ENCODE results near the gene PDS5A. TPM values are rescaled to one million over a fixed set of nuclear protein-coding genes. Genes with fewer than 3 reads are reported as not detected.

PDS5A gene
- total RNA-seq, 1 experiment from 2014 or later, result 98.3 TPM

GRCh38 chr4:39877971-39878370 lies 99.7 kb downstream of the PDS5A start:
- DNase-seq (ENCODE audit: low read depth, low spot score), result no peak
- H3K27me3 ChIP-seq (ENCODE audit: insufficient read depth, low read length), result no peaks in the 10 kb centered on the region
- ChIA-PET CTCF (no interaction called here), RAD21 (ENCODE audit: low non-redundant PET in 1 of 2, low total read pairs in 2 of 2, uncharacterized antibody in 2 of 2, unreplicated experiment in 2 of 2) (no interaction called here), POLR2A (no interaction called here)
- H3K9me3 ChIP-seq (ENCODE audit: control insufficient read depth in 1 of 2, insufficient read depth in 1 of 2, low read depth in 1 of 2, low read length in 2 of 2), result no peaks in the 10 kb centered on the region
- no peak overlapping the region for H3K27ac ChIP-seq (ENCODE audit: low read depth, low read length)
- H3K79me2 ChIP-seq (ENCODE audit: insufficient read depth, low read length), result peaks cover 11% of the 10 kb centered on the region; the same call in 1 of the 2 replicates
- no TSS peak for BruUV-seq (replicated peaks)
- H4K20me1 ChIP-seq (ENCODE audit: insufficient read depth), result peaks cover 6% of the 10 kb centered on the region; the same call in 1 of the 2 replicates
- H3K4me2 ChIP-seq (ENCODE audit: low read length), result no peak overlapping the region
- no peaks in the 10 kb centered on the region for H3K9me2 ChIP-seq (ENCODE audit: insufficient read depth)
- no peak for ATAC-seq
- TF ChIP-seq ELF1 (IDR thresholded peaks at IDR 0.05; ENCODE audit: borderline replicate concordance, low read depth), result no peak
- no peak for TF ChIP-seq SIN3A (IDR thresholded peaks at IDR 0.05; ENCODE audit: low read depth)
- TF ChIP-seq EGR1 (IDR thresholded peaks at IDR 0.05; ENCODE audit: low read depth), result no peak
- no peak for TF ChIP-seq JUND (IDR thresholded peaks at IDR 0.05)
- no peaks in the 10 kb centered on the region for H3K4me1 ChIP-seq (ENCODE audit: control insufficient read depth in 1 of 2, insufficient read depth in 2 of 2, low read length in 2 of 2)
- intact Hi-C loops (cut with micrococcal nuclease), result no loop called here
- peaks cover 31 to 41% of the 10 kb centered on the region in 2 experiments; a peak in 3 of 4 replicates for H3K36me3 ChIP-seq (ENCODE audit: control insufficient read depth in 1 of 2, insufficient read depth in 2 of 2, low read length in 2 of 2)
- no peak overlapping the region for H3K9ac ChIP-seq (ENCODE audit: low read length)
- H2AFZ ChIP-seq (ENCODE audit: low read depth, low read length, poor library complexity, severe bottlenecking), result no peak overlapping the region
- H3K4me3 ChIP-seq (replicated peaks in 1 of 2; ENCODE audit: low read depth in 1 of 2, low read length in 2 of 2), result no peak overlapping the region

DNA sequence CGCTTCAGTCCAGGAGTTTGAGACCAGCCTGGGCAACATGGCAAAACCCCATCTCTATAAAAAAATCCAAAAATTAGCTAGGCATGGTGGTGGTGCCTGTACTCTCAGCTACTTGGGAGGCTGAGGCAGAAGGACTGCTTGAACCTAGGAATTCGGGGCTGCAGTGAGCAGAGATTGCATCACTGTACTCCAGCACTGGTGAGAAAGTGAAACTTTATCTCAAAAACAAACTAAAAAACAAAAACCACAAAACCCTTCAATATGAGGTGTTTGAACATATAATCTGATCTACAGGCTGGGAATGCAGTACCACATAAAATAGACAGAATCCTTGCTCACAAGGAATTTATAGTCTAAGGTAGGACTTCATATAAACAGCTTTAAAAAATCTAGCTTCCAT lies 103.9 kb downstream of the PDS5A start:
- intact Hi-C loops (cut with micrococcal nuclease), result no loop called here
- POLR2A ChIA-PET, result no interaction called here
- CTCF ChIA-PET, result no interaction called here

More for the DNA sequence above, 103.9 kb downstream of the PDS5A start:
- no peak overlapping the region for H3K4me3 ChIP-seq (replicated peaks in 1 of 2; ENCODE audit: low read depth in 1 of 2, low read length in 2 of 2)
- no peak for DNase-seq (ENCODE audit: low read depth, low spot score)
- peaks cover 29 to 38% of the 10 kb centered on the region in 2 experiments; a peak in 3 of 4 replicates for H3K36me3 ChIP-seq (ENCODE audit: control insufficient read depth in 1 of 2, insufficient read depth in 2 of 2, low read length in 2 of 2)
- no peaks in the 10 kb centered on the region for H3K9me3 ChIP-seq (ENCODE audit: control insufficient read depth in 1 of 2, insufficient read depth in 1 of 2, low read depth in 1 of 2, low read length in 2 of 2)
- H4K20me1 ChIP-seq (ENCODE audit: insufficient read depth), result peaks cover 3% of the 10 kb centered on the region; the same call in 1 of the 2 replicates
- RAD21 ChIA-PET (ENCODE audit: low non-redundant PET in 1 of 2, low total read pairs in 2 of 2, uncharacterized antibody in 2 of 2, unreplicated experiment in 2 of 2), result no interaction called here
- no peak for ATAC-seq
- H3K79me2 ChIP-seq (ENCODE audit: insufficient read depth, low read length), result peaks cover 16% of the 10 kb centered on the region; the same call in 1 of the 2 replicates
- no peaks in the 10 kb centered on the region for H3K27me3 ChIP-seq (ENCODE audit: insufficient read depth, low read length)
- no peaks in the 10 kb centered on the region for H3K4me1 ChIP-seq (ENCODE audit: control insufficient read depth in 1 of 2, insufficient read depth in 2 of 2, low read length in 2 of 2)
- BruUV-seq (replicated peaks), result no TSS peak
- H3K27ac ChIP-seq (ENCODE audit: low read depth, low read length), result no peak overlapping the region
- no peak overlapping the region for H3K9ac ChIP-seq (ENCODE audit: low read length)
- H2AFZ ChIP-seq (ENCODE audit: low read depth, low read length, poor library complexity, severe bottlenecking), result no peak overlapping the region
- H3K9me2 ChIP-seq (ENCODE audit: insufficient read depth), result no peaks in the 10 kb centered on the region
- no peak for TF ChIP-seq SIN3A (IDR thresholded peaks at IDR 0.05; ENCODE audit: low read depth)
- H3K4me2 ChIP-seq (ENCODE audit: low read length), result no peak overlapping the region

All from HCT116 (cell line).